ENCODE measurements around the gene GLB1L2.

GRCh38 chr11:134384406-134384805, 52.6 kb downstream of the GLB1L2 start:
- TF ChIP-seq CTCF (conservative IDR thresholded peaks at IDR 0.05; ENCODE audit: low read length) = no peak
- no peak for TF ChIP-seq EZH2phosphoT487 (IDR thresholded peaks at IDR 0.05; ENCODE audit: borderline replicate concordance)
